Neural cell (in vitro differentiated cells): ENCODE data around the gene PTPRG. TPM values are rescaled to one million over a fixed set of nuclear protein-coding genes. Genes with fewer than 3 reads are reported as not detected.

Source experiments
- H2AFZ ChIP-seq: fragments of 200-600, 300-800 bp; sonication (generic), shearing (Covaris generic); 2 replicates; pipeline ENCODE4 v1.6.0; 2014; ENCODE audit warnings: low read depth, mild to moderate bottlenecking, antibody characterized with exemption, low read length, moderate library complexity
- H3F3A ChIP-seq: fragments of 200-600 bp; shearing (Covaris generic); 2 replicates; pipeline ENCODE4 v1.6.1; 2016; ENCODE audit warnings: mild to moderate bottlenecking, moderate library complexity, mixed read lengths, antibody characterized with exemption, low read length; ENCODE audit not compliant: insufficient read depth, poor library complexity, severe bottlenecking
- H3K27ac ChIP-seq: fragments of 200-600, 300-800 bp; sonication (generic), shearing (Covaris generic); 2 replicates; pipeline ENCODE4 v1.5.1; 2014; ENCODE audit warnings: mild to moderate bottlenecking, low read length, moderate library complexity
- H3K27me3 ChIP-seq: fragments of 300-800, 200-600 bp; sonication (generic), shearing (Covaris generic); 2 replicates; pipeline ENCODE4 v1.6.0; 2014; ENCODE audit warnings: mild to moderate bottlenecking, low read depth, low read length, moderate library complexity; ENCODE audit not compliant: insufficient read depth
- H3K36me3 ChIP-seq: fragments of 300-800, 200-600 bp; sonication (generic), shearing (Covaris generic); 2 replicates; pipeline ENCODE4 v1.5.1; 2014; ENCODE audit warnings: mild to moderate bottlenecking, antibody characterized with exemption, low read length, moderate library complexity; ENCODE audit not compliant: insufficient read depth
- H3K4me2 ChIP-seq: fragments of 300-800, 200-600 bp; sonication (generic), shearing (Covaris generic); 2 replicates; pipeline ENCODE4 v1.6.0; 2014; ENCODE audit warnings: mild to moderate bottlenecking, low read length
- H3K4me3 ChIP-seq: fragments of 300-800, 200-600 bp; sonication (generic), shearing (Covaris generic); 2 replicates; pipeline ENCODE4 v1.5.1; 2014; ENCODE audit warnings: mild to moderate bottlenecking, low read length, moderate library complexity
- H3K79me2 ChIP-seq: fragments of 200-600 bp; shearing (Covaris generic); replicated peaks from 2 replicates; pipeline ENCODE4 v1.6.0; 2014; ENCODE audit warnings: mild to moderate bottlenecking, low read length, moderate library complexity; ENCODE audit not compliant: insufficient read depth
- H3K9ac ChIP-seq: fragments of 300-800, 200-600 bp; sonication (generic), shearing (Covaris generic); 2 replicates; pipeline ENCODE4 v1.6.1; 2016; ENCODE audit warnings: mild to moderate bottlenecking, low read length, mixed read lengths
- H3K9me2 ChIP-seq: fragments of 200-600 bp; shearing (Covaris generic); 2 replicates; pipeline ENCODE4 v1.6.1; 2016; ENCODE audit warnings: mild to moderate bottlenecking, low read length, mixed read lengths; ENCODE audit not compliant: insufficient read depth
- H3K9me3 ChIP-seq: fragments of 200-600, 300-800 bp; sonication (generic), shearing (Covaris generic); 2 replicates; pipeline ENCODE4 v1.6.1; 2016; ENCODE audit warnings: mild to moderate bottlenecking, mixed run types, low read length, moderate library complexity, mixed read lengths
- H4K20me1 ChIP-seq: fragments of 200-600 bp; shearing (Covaris generic); 2 replicates; pipeline ENCODE4 v1.6.1; 2016; ENCODE audit warnings: mild to moderate bottlenecking, mixed run types; ENCODE audit not compliant: insufficient read depth
- EP300 ChIP-seq: fragments of 450-650 bp; conservative IDR thresholded peaks from 2 replicates; pipeline ENCODE4 v1.6.1; 2014; ENCODE audit warnings: antibody characterized with exemption, mild to moderate bottlenecking, moderate library complexity; ENCODE audit not compliant: poor library complexity, severe bottlenecking
- EZH2 ChIP-seq: fragments of 200-600, 300-800 bp; shearing (Covaris generic), sonication (generic); IDR thresholded peaks from 2 replicates; pipeline ENCODE4 v1.6.1; 2014; ENCODE audit warnings: antibody characterized with exemption, low read length, borderline replicate concordance, mild to moderate bottlenecking; ENCODE audit not compliant: insufficient read depth, poor library complexity, severe bottlenecking
- MXI1 ChIP-seq: fragments of 450-650 bp; conservative IDR thresholded peaks from 2 replicates; pipeline ENCODE4 v1.6.1; 2014; ENCODE audit warnings: antibody characterized with exemption, mild to moderate bottlenecking; ENCODE audit not compliant: poor library complexity, severe bottlenecking
- POLR2AphosphoS5 ChIP-seq: IDR thresholded peaks from 2 replicates; pipeline ENCODE4 v1.6.1; 2012
- RAD21 ChIP-seq: fragments of 450-650 bp; conservative IDR thresholded peaks from 2 replicates; pipeline ENCODE4 v1.6.1; 2014; ENCODE audit warnings: antibody characterized with exemption, mild to moderate bottlenecking, moderate library complexity
- SMC3 ChIP-seq: fragments of 450-650 bp; conservative IDR thresholded peaks from 2 replicates; pipeline ENCODE4 v1.6.1; 2014; ENCODE audit warnings: antibody characterized with exemption, mild to moderate bottlenecking, moderate library complexity; ENCODE audit not compliant: poor library complexity
- TAF1 ChIP-seq: IDR thresholded peaks from 2 replicates; pipeline ENCODE4 v1.6.1; 2012; ENCODE audit warnings: low read depth
- polyA plus RNA-seq: library from polyadenylated mRNA; depleted of rRNA; stranded (reverse); fragments of >200 nt; gene quantifications from 2 replicates; pipeline ENCODE4 v1.2.3, GENCODE V29; 2014
- TF ChIP-seq, protein P1 (sequence below): IDR thresholded peaks from 2 replicates; pipeline ENCODE4 v1.6.1; 2012; ENCODE audit warnings: borderline replicate concordance
- TF ChIP-seq, protein P2 (sequence below): fragments of 450-650 bp; IDR thresholded peaks from 2 replicates; pipeline ENCODE4 v1.5.1; 2014; ENCODE audit warnings: antibody characterized with exemption, mild to moderate bottlenecking, moderate library complexity; ENCODE audit not compliant: poor library complexity, severe bottlenecking

PTPRG gene
- polyA plus RNA-seq, 1 donor from 2014 or later: 33.1 TPM

DNA sequence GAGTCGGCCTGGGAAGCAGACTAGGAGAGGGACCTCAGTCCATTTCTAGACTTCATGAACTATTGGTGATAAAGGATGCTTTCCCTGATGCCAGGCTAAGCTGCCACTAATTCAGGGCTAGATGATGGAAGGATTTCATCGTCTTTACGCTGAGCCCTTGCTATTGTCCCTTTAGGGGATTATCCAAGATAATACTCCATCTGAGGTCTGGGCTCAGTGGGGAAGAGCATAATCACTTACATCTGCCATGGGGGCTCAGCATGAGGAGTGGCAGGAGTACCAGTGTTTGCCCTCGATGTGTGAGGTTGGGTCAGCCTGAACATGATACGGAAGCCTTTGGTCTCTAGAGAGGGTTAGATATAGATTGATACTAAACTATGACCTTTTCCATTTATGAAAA lies 47.3 kb downstream of the PTPRG start:
- Histone ChIP-seq H4K20me1 (no peaks in the 10 kb centered on the region), H3K27me3 (no peaks in the 10 kb centered on the region), H3K27ac (no peak overlapping the region), H3K9me3 (no peaks in the 10 kb centered on the region), H3K9ac (no peak overlapping the region), H3K4me3 (no peak overlapping the region), H3K79me2 (no peaks in the 10 kb centered on the region), H3K4me2 (no peak overlapping the region), H3F3A (no peaks in the 10 kb centered on the region), H3K36me3 (no peaks in the 10 kb centered on the region), H3K9me2 (no peaks in the 10 kb centered on the region), H2AFZ (no peak overlapping the region)
- no peak for TF ChIP-seq RAD21
- no peak for TF ChIP-seq EP300
- TF ChIP-seq, protein P1, sequence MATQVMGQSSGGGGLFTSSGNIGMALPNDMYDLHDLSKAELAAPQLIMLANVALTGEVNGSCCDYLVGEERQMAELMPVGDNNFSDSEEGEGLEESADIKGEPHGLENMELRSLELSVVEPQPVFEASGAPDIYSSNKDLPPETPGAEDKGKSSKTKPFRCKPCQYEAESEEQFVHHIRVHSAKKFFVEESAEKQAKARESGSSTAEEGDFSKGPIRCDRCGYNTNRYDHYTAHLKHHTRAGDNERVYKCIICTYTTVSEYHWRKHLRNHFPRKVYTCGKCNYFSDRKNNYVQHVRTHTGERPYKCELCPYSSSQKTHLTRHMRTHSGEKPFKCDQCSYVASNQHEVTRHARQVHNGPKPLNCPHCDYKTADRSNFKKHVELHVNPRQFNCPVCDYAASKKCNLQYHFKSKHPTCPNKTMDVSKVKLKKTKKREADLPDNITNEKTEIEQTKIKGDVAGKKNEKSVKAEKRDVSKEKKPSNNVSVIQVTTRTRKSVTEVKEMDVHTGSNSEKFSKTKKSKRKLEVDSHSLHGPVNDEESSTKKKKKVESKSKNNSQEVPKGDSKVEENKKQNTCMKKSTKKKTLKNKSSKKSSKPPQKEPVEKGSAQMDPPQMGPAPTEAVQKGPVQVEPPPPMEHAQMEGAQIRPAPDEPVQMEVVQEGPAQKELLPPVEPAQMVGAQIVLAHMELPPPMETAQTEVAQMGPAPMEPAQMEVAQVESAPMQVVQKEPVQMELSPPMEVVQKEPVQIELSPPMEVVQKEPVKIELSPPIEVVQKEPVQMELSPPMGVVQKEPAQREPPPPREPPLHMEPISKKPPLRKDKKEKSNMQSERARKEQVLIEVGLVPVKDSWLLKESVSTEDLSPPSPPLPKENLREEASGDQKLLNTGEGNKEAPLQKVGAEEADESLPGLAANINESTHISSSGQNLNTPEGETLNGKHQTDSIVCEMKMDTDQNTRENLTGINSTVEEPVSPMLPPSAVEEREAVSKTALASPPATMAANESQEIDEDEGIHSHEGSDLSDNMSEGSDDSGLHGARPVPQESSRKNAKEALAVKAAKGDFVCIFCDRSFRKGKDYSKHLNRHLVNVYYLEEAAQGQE: no peak
- TF ChIP-seq TAF1: no peak
- TF ChIP-seq MXI1: no peak
- TF ChIP-seq, protein P2, sequence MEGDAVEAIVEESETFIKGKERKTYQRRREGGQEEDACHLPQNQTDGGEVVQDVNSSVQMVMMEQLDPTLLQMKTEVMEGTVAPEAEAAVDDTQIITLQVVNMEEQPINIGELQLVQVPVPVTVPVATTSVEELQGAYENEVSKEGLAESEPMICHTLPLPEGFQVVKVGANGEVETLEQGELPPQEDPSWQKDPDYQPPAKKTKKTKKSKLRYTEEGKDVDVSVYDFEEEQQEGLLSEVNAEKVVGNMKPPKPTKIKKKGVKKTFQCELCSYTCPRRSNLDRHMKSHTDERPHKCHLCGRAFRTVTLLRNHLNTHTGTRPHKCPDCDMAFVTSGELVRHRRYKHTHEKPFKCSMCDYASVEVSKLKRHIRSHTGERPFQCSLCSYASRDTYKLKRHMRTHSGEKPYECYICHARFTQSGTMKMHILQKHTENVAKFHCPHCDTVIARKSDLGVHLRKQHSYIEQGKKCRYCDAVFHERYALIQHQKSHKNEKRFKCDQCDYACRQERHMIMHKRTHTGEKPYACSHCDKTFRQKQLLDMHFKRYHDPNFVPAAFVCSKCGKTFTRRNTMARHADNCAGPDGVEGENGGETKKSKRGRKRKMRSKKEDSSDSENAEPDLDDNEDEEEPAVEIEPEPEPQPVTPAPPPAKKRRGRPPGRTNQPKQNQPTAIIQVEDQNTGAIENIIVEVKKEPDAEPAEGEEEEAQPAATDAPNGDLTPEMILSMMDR: no peak
- TF ChIP-seq EZH2: no peak
- TF ChIP-seq POLR2AphosphoS5: no peak
- no peak for TF ChIP-seq SMC3

DNA sequence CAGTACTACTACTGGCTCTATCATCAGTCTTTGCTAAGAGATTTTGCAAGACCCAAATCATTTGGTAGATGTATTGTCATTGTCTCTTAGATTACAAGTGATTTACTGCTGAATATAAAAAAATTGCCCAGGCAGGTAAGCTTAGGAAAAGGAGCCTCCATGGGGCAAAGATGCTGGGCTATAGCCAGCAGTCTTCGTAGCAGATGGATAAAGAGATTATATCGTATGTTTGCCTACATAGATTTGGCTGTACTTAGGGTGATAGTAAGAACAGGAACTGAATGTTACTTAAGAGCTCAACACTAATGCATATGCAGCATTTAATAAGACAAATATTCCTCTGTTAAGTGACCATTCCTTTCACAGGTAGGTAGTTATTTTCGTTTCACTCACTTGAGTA lies 48.9 kb downstream of the PTPRG start:
- no peak overlapping the region for H2AFZ ChIP-seq

More for the DNA sequence above, 48.9 kb downstream of the PTPRG start:
- H3K36me3 ChIP-seq: no peaks in the 10 kb centered on the region
- H3K4me2 ChIP-seq: no peak overlapping the region
- no peak overlapping the region for H3K4me3 ChIP-seq
- no peaks in the 10 kb centered on the region for H3K9me3 ChIP-seq
- H3K27me3 ChIP-seq: no peaks in the 10 kb centered on the region
- no peaks in the 10 kb centered on the region for H3K79me2 ChIP-seq
- no peak overlapping the region for H3K9ac ChIP-seq
- no peaks in the 10 kb centered on the region for H3K9me2 ChIP-seq
- H4K20me1 ChIP-seq: no peaks in the 10 kb centered on the region
- no peaks in the 10 kb centered on the region for H3F3A ChIP-seq
- no peak for TF ChIP-seq EZH2
- no peak for TF ChIP-seq TAF1
- H3K27ac ChIP-seq: no peak overlapping the region
